OCI-LY3 (cell line): Measurements from ENCODE around the gene PDZRN3.

ENCODE experiments used
- EZH2phosphoT487 ChIP-seq: fragments of 200-600 bp; shearing (Covaris generic); IDR thresholded peaks from 2 replicates; pipeline ENCODE4 v1.6.1; 2018; ENCODE audit warnings: antibody characterized with exemption, mixed run types, low read depth
- TF ChIP-seq, protein P1 (sequence below): fragments of 200-600, 300-600 bp; sonication (generic); IDR thresholded peaks from 2 replicates; pipeline ENCODE4 v1.5.1; 2014; ENCODE audit warnings: antibody characterized with exemption, low read length, low read depth

DNA sequence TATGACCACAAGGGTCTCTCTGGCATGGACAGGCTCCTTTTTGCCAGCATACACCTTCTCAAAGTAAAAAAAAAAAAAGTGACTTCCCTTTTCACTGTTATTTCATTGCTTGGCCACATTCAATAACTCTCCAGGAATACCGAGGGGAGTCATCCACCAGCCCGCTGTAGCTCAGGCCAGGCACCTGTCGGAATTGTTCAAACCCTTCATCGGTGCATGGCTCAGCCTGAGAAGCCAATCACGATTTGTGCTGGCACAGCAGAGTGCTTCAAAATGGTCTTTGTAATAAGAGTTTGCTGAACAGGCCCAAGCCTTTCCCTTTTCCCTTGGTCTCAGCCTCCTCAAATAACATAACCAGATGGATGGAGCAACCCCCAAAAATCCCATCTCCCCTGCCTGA is 145.4 kb downstream of the PDZRN3 start:
- TF ChIP-seq, protein P1, sequence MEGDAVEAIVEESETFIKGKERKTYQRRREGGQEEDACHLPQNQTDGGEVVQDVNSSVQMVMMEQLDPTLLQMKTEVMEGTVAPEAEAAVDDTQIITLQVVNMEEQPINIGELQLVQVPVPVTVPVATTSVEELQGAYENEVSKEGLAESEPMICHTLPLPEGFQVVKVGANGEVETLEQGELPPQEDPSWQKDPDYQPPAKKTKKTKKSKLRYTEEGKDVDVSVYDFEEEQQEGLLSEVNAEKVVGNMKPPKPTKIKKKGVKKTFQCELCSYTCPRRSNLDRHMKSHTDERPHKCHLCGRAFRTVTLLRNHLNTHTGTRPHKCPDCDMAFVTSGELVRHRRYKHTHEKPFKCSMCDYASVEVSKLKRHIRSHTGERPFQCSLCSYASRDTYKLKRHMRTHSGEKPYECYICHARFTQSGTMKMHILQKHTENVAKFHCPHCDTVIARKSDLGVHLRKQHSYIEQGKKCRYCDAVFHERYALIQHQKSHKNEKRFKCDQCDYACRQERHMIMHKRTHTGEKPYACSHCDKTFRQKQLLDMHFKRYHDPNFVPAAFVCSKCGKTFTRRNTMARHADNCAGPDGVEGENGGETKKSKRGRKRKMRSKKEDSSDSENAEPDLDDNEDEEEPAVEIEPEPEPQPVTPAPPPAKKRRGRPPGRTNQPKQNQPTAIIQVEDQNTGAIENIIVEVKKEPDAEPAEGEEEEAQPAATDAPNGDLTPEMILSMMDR: no peak
- no peak for TF ChIP-seq EZH2phosphoT487
